Stimulated activated naive CD4-positive, alpha-beta T cell (primary cell): ENCODE measurements around the gene PTPRF.
A peak's percentile ranks its signal among the peaks of the same experiment; 100 is the strongest.

Source experiments
- DNase-seq, 6 experiments: peaks; one replicate each; lab custom pipeline; 2025; lab: John Stamatoyannopoulos, UW

PTPRF gene

GRCh38 chr1:43552059-43552742 lies 21.5 kb downstream of the PTPRF start:
- DNase-seq = no peak

GRCh38 chr1:43552813-43553212 lies 22.1 kb downstream of the PTPRF start:
- DNase-seq = no peak

- DNase-seq = peak in 1 of 6 experiments; percentile 11
These were observed 23.8 kb downstream of the PTPRF start for GRCh38 chr1:43554444-43554992.

GRCh38 chr1:43556782-43557181 lies 26.1 kb downstream of the PTPRF start:
- DNase-seq = no peak

GRCh38 chr1:43557744-43558245 lies 27.1 kb downstream of the PTPRF start:
- DNase-seq = no peak

- no peak for DNase-seq
These were observed 27.7 kb downstream of the PTPRF start for GRCh38 chr1:43558346-43558841.

GRCh38 chr1:43559714-43560113 lies 29.0 kb downstream of the PTPRF start:
- DNase-seq = no peak

GRCh38 chr1:43560286-43560685 lies 29.6 kb downstream of the PTPRF start:
- DNase-seq = no peak

GRCh38 chr1:43563876-43564539 lies 33.3 kb downstream of the PTPRF start:
- DNase-seq = no peak

- DNase-seq = no peak
These were observed 34.1 kb downstream of the PTPRF start for GRCh38 chr1:43564551-43565348.

GRCh38 chr1:43565600-43566360 lies 35.1 kb downstream of the PTPRF start:
- DNase-seq = peak in 2 of 6 experiments; percentile 4 to 9

GRCh38 chr1:43566382-43567044 lies 35.8 kb downstream of the PTPRF start:
- DNase-seq = no peak

GRCh38 chr1:43569175-43569574 lies 38.5 kb downstream of the PTPRF start:
- no peak for DNase-seq

- no peak for DNase-seq
These were observed 39.6 kb downstream of the PTPRF start for GRCh38 chr1:43570277-43570676.

GRCh38 chr1:43570715-43571114 lies 40.0 kb downstream of the PTPRF start:
- no peak for DNase-seq

GRCh38 chr1:43572084-43572483 lies 41.4 kb downstream of the PTPRF start:
- DNase-seq = no peak

- no peak for DNase-seq
These were observed 41.9 kb downstream of the PTPRF start for GRCh38 chr1:43572538-43572937.

GRCh38 chr1:43573066-43573800 lies 42.5 kb downstream of the PTPRF start:
- no peak for DNase-seq

GRCh38 chr1:43576521-43576920 lies 45.8 kb downstream of the PTPRF start:
- no peak for DNase-seq
